Colonic mucosa (tissue), 4 donors: ENCODE measurements around the gene C1orf52. TPM values are rescaled to one million over a fixed set of nuclear protein-coding genes. Genes with fewer than 3 reads are reported as not detected.
A peak's percentile ranks its signal among the peaks of the same experiment; 100 is the strongest.

Source experiments
- DNase-seq: peaks from one replicate; pipeline ENCODE4 v3.0.0-alpha.2; 2020
- H3K27ac ChIP-seq: fragments of 200-600 bp; one replicate; pipeline ENCODE4 v1.8.0; 2021
- H3K27me3 ChIP-seq: fragments of 200-600 bp; one replicate; pipeline ENCODE4 v1.8.0; 2021
- H3K36me3 ChIP-seq: fragments of 200-600 bp; one replicate; pipeline ENCODE4 v1.8.0; 2021
- H3K4me1 ChIP-seq: fragments of 200-600 bp; one replicate; pipeline ENCODE4 v1.8.0; 2021; ENCODE audit warnings: mild to moderate bottlenecking
- H3K4me3 ChIP-seq: fragments of 200-600 bp; one replicate; pipeline ENCODE4 v1.8.0; 2021
- H3K9ac ChIP-seq, 2 donors: one replicate each; pipeline ENCODE4 v1.7.0; 2013; ENCODE audit warnings: control low read depth in 2 of 2, low read depth in 2 of 2, low read length in 2 of 2
- H3K9me3 ChIP-seq: fragments of 200-600 bp; one replicate; pipeline ENCODE4 v1.8.0; 2021
- CTCF ChIP-seq: fragments of 200-600 bp; IDR thresholded peaks from one replicate; pipeline ENCODE4 v1.8.0; 2022; ENCODE audit warnings: antibody characterized with exemption, mild to moderate bottlenecking
- intact Hi-C: fragments of 100-400 bp; cut with DNase I; formaldehyde crosslinking; loops from one replicate; pipeline ENCODE4 v1.14.1; 2022
- total RNA-seq, 2 donors: library from RNA; stranded (reverse); fragmentation: NEBNext Ultra II Directional in 1 of 2; extraction: Animal tissue kit (Norgen Biotek cat#: 25700) in 1 of 2; gene quantifications; one replicate each; pipeline ENCODE4 v1.2.1, GENCODE V29; 2021
- donor health status: healthy.
- donor health status: DM: no; HTN: no; CAD: no.
- donor health status: DM: no; HTN: no; CAD: no.

C1orf52 gene
- total RNA-seq, 2 donors from 2014 or later: 11.3 to 19.9 TPM

DNA sequence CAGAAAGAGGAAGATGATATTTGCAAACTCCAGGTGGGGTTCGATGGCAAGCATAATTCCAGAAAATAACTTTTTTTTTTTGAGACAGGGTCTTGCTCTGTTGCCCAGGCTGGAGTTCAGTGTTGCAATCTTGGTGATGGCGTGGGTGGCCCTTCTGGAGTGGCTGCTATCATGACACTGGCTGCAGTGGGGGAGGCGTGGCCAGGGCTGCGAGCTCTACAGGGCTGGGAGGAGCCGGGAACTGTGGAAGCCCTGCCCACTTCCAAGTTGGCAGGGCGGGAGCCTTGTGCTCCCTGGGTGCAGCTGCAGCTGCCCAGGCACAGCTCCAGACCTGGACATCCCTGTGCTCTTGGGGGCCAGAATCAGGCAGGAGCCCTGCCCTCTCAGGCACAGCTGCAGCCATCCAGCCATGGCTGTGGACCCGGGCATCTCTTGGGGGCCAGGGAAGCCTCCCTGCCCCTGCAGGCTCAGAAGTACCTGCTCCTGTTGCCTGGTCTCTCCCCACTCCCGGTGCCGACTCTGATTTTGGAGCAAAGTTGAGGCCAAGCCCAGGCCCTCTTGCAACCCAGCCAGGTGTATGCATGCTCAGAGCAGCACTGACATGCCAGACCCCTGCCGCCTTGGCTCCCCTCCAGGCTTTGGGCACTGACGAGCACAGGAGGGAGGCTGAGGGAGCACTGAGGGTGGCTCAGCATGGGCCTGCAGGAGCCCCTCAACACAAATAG is 24.2 kb upstream of the C1orf52 start:
- Histone ChIP-seq H3K4me1 (no peaks in the 10 kb centered on the region), H3K9me3 (no peaks in the 10 kb centered on the region), H3K27ac (no peak overlapping the region), H3K9ac (no peak overlapping the region), H3K4me3 (no peak overlapping the region), H3K36me3 (no peaks in the 10 kb centered on the region), H3K27me3 (no peaks in the 10 kb centered on the region)
- intact Hi-C loops: no loop called here
- TF ChIP-seq CTCF: no peak
- DNase-seq: peak; percentile 86

DNA sequence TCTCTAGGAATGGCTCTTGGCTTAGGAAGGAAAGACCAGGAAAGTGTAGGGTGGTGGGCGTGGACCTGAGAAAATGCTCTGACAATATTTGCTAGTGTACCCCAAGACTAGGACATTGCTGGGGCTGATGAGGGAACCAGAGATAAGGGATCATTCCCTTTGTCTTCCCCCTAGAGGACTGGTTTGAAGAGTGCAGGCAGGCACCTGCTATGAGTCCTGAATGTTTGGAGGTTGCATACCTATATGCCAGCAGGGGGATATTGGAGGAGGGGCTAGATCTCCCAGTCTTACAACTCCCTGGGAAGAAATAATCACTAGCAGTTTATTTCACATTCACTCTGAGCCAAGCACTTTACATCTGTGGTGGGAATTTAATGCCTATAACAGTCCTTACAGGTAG is 23.0 kb upstream of the C1orf52 start:
- no peak overlapping the region for H3K27ac ChIP-seq
- no peak for TF ChIP-seq CTCF
- H3K27me3 ChIP-seq: no peaks in the 10 kb centered on the region
- H3K4me1 ChIP-seq: no peaks in the 10 kb centered on the region
- no peaks in the 10 kb centered on the region for H3K36me3 ChIP-seq
- H3K9me3 ChIP-seq: no peaks in the 10 kb centered on the region
- no peak overlapping the region for H3K9ac ChIP-seq
- H3K4me3 ChIP-seq: no peak overlapping the region
- intact Hi-C loops: no loop called here
- DNase-seq: no peak

GRCh38 chr1:85280636-85281035 is 21.2 kb upstream of the C1orf52 start:
- no peak for TF ChIP-seq CTCF
- Histone ChIP-seq H3K4me1 (no peaks in the 10 kb centered on the region), H3K4me3 (no peak overlapping the region), H3K9ac (no peak overlapping the region), H3K27ac (no peak overlapping the region), H3K36me3 (no peaks in the 10 kb centered on the region), H3K9me3 (no peaks in the 10 kb centered on the region), H3K27me3 (no peaks in the 10 kb centered on the region)
- DNase-seq: no peak
- intact Hi-C loops: no loop called here

DNA sequence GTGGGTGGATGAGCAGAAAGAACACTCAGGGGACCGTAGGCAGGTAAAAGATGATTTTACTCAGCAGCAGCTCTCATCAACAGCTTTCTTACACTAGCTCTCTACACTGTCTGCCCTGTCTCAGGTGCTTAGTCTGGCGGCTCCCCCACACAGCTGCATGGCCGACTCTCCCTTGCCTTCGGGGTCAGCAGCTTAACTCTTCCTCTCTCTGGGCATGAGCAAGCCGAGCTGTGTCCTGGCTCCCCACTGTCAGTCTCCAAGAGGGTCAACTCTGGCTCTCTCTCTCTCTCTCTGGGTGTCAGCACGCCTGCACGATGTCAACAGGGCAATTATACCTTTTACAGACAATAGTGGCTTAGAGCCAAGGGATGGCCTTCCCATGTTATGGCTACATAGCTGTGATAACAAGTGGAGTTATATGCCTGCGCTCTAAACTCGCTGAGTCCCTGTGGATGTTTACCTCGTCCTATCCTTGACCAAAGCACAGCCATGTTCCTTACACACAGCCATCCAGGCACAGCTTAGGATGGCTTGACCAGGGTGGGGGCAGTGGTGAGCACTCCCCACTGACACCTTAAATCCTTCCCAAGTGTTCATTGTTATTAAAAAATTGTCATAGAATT is 20.1 kb upstream of the C1orf52 start:
- no peak overlapping the region for H3K4me3 ChIP-seq
- TF ChIP-seq CTCF: no peak
- peak overlapping the region; percentile 79 for H3K27ac ChIP-seq
- H3K27me3 ChIP-seq: no peaks in the 10 kb centered on the region
- DNase-seq: peak; percentile 57
- peak overlapping the region; percentile 56 to 62 for H3K9ac ChIP-seq
- no peaks in the 10 kb centered on the region for H3K9me3 ChIP-seq
- no peaks in the 10 kb centered on the region for H3K36me3 ChIP-seq
- intact Hi-C loops: no loop called here
- no peaks in the 10 kb centered on the region for H3K4me1 ChIP-seq

DNA sequence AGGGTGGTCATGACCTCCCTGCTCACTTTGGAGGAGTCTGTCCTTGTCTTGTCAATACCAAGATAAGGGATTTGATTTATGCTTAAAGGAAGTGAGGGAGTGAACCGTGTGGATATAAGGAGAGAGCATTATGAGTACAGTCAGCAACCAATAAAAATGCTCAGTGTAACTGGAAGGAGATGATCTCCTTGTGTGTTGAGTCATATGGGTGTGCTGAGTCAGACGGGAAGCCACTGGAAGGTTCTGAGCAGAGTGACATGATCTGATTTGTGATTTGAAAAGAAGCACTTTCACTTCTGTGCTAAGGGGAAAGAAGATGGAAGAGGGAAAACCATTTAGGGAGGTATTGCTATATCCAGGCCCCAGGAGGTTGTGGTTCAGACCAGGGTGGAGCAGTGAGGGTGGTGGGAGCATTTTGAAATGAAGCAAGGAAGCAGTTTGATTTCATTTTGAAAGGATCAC is 19.4 kb upstream of the C1orf52 start:
- H3K4me3 ChIP-seq: no peak overlapping the region
- DNase-seq: peak; percentile 86
- no peaks in the 10 kb centered on the region for H3K4me1 ChIP-seq
- H3K9ac ChIP-seq: peak overlapping the region; percentile 56 to 62
- no peaks in the 10 kb centered on the region for H3K9me3 ChIP-seq
- TF ChIP-seq CTCF: no peak
- peak overlapping the region; percentile 79 for H3K27ac ChIP-seq
- intact Hi-C loops: no loop called here
- no peaks in the 10 kb centered on the region for H3K36me3 ChIP-seq
- no peaks in the 10 kb centered on the region for H3K27me3 ChIP-seq
